HCT116 (cell line): ENCODE measurements around the gene CD40. TPM values are rescaled to one million over a fixed set of nuclear protein-coding genes. Genes with fewer than 3 reads are reported as not detected.

Experiments used
- ATAC-seq: fragments of 200-7000 bp; cut with Tn5 transposase; 2 replicates; pipeline ENCODE4 v1.9.1; 2020; ENCODE audit warnings: mild to moderate bottlenecking, moderate library complexity
- BruUV-seq: library from RNA; stranded (reverse); fragments of 400-500 nt; replicated peaks from 2 replicates; lab custom pipeline; 2021; lab: Mats Ljungman, UMichigan
- CTCF ChIA-PET: fragments of 300-600 bp; sonication (Branson Sonifier 250); formaldehyde crosslinking; loops from one replicate; lab custom pipeline; 2021; ENCODE audit warnings: antibody characterized with exemption; lab: Charles Lee
- POLR2A ChIA-PET: fragments of 300-600, 350-600 bp; sonication (Branson Sonifier 250); formaldehyde crosslinking; loops from one replicate; lab custom pipeline; 2021; ENCODE audit warnings: antibody characterized with exemption; lab: Charles Lee
- RAD21 ChIA-PET, 2 experiments: fragments of 300-600 bp; sonication (Branson Sonifier 250); formaldehyde crosslinking; loops; one replicate each; lab custom pipeline; 2023; ENCODE audit warnings: low total read pairs in 2 of 2; ENCODE audit not compliant: uncharacterized antibody in 2 of 2, unreplicated experiment in 2 of 2, low non-redundant PET in 1 of 2; lab: Charles Lee
- DNase-seq: peaks from one replicate; pipeline ENCODE4 v3.0.0-alpha.2; 2010; ENCODE audit warnings: low read depth, low spot score
- H2AFZ ChIP-seq: fragments of 200-600 bp; shearing (Covaris generic), sonication (generic); 2 replicates; pipeline ENCODE4 v1.6.1; 2017; ENCODE audit warnings: low read depth, mixed run types, mixed read lengths, antibody characterized with exemption, low read length; ENCODE audit not compliant: poor library complexity, severe bottlenecking
- H3K27ac ChIP-seq: 2 replicates; pipeline ENCODE4 v1.5.1; 2012; ENCODE audit warnings: low read depth, low read length
- H3K27me3 ChIP-seq: fragments of 200-600 bp; sonication (generic); 2 replicates; pipeline ENCODE4 v1.6.1; 2016; ENCODE audit warnings: mixed run types, low read length, mixed read lengths; ENCODE audit not compliant: insufficient read depth
- H3K36me3 ChIP-seq, 2 experiments: fragments of 200-500 bp in 1 of 2; fragments of 200-600 bp in 1 of 2; sonication (Bioruptor generic) in 1 of 2; sonication (generic) in 1 of 2; 2 replicates each; pipeline versions ENCODE4 v1.5.1 to v1.6.1; 2014 to 2016; ENCODE audit warnings: low read length in 2 of 2, inconsistent platforms in 1 of 2, mixed read lengths in 1 of 2, mixed run types in 1 of 2; ENCODE audit not compliant: insufficient read depth in 2 of 2, control insufficient read depth in 1 of 2
- H3K4me1 ChIP-seq, 2 experiments: fragments of 200-600 bp in 1 of 2; sonication (generic) in 1 of 2; 2 replicates each; pipeline versions ENCODE4 v1.5.1 to v1.6.1; 2012 to 2017; ENCODE audit warnings: low read length in 2 of 2, inconsistent platforms in 1 of 2, mild to moderate bottlenecking in 1 of 2, mixed read lengths in 1 of 2, mixed run types in 1 of 2, moderate library complexity in 1 of 2; ENCODE audit not compliant: insufficient read depth in 2 of 2, control insufficient read depth in 1 of 2
- H3K4me2 ChIP-seq: fragments of 200-600 bp; sonication (generic); 2 replicates; pipeline ENCODE4 v1.6.1; 2017; ENCODE audit warnings: mixed run types, low read length, mixed read lengths
- H3K4me3 ChIP-seq, 2 experiments: fragments of 200-600 bp in 1 of 2; sonication (generic) in 1 of 2; replicated peaks in 1 of 2; 2 replicates each; pipeline ENCODE4 v1.5.1; 2011 to 2016; ENCODE audit warnings: low read length in 2 of 2, control low read depth in 1 of 2, low read depth in 1 of 2, mild to moderate bottlenecking in 1 of 2, mixed read lengths in 1 of 2, mixed run types in 1 of 2
- H3K79me2 ChIP-seq: fragments of 200-600 bp; sonication (generic); 2 replicates; pipeline ENCODE4 v1.6.1; 2017; ENCODE audit warnings: mild to moderate bottlenecking, mixed run types, low read length, moderate library complexity, mixed read lengths; ENCODE audit not compliant: insufficient read depth
- H3K9ac ChIP-seq: fragments of 200-600 bp; sonication (generic); 2 replicates; pipeline ENCODE4 v1.6.1; 2016; ENCODE audit warnings: low read length, mixed read lengths
- H3K9me2 ChIP-seq: fragments of 200-600 bp; sonication (generic), shearing (Covaris generic); 2 replicates; pipeline ENCODE4 v1.6.1; 2017; ENCODE audit warnings: mixed run types, mild to moderate bottlenecking, moderate library complexity; ENCODE audit not compliant: insufficient read depth
- H3K9me3 ChIP-seq, 2 experiments: fragments of 200-500 bp in 1 of 2; fragments of 200-600 bp in 1 of 2; sonication (Bioruptor generic) in 1 of 2; sonication (generic) in 1 of 2; 2 replicates each; pipeline ENCODE4 v1.6.1; 2014 to 2017; ENCODE audit warnings: low read length in 2 of 2, mixed read lengths in 2 of 2, inconsistent platforms in 1 of 2, low read depth in 1 of 2, mild to moderate bottlenecking in 1 of 2, mixed run types in 1 of 2, moderate library complexity in 1 of 2; ENCODE audit not compliant: control insufficient read depth in 1 of 2, insufficient read depth in 1 of 2
- H4K20me1 ChIP-seq: fragments of 200-600 bp; sonication (generic), shearing (Covaris generic); 2 replicates; pipeline ENCODE4 v1.6.1; 2017; ENCODE audit warnings: mixed run types, mild to moderate bottlenecking, moderate library complexity; ENCODE audit not compliant: insufficient read depth
- CBX3 ChIP-seq: IDR thresholded peaks from 2 replicates; pipeline ENCODE4 v1.6.1; 2012; ENCODE audit warnings: low read depth
- CEBPB ChIP-seq: IDR thresholded peaks from 2 replicates; pipeline ENCODE4 v1.6.1; 2012; ENCODE audit warnings: low read depth
- EGR1 ChIP-seq: IDR thresholded peaks from 2 replicates; pipeline ENCODE4 v1.6.1; 2012; ENCODE audit warnings: low read depth
- ELF1 ChIP-seq: IDR thresholded peaks from 2 replicates; pipeline ENCODE4 v1.6.1; 2012; ENCODE audit warnings: low read depth, borderline replicate concordance
- EZH2 ChIP-seq: fragments of 200-600 bp; sonication (generic); IDR thresholded peaks from 2 replicates; pipeline ENCODE4 v1.6.1; 2017; ENCODE audit warnings: antibody characterized with exemption, mixed run types
- EZH2phosphoT487 ChIP-seq: fragments of 200-600 bp; IDR thresholded peaks from 2 replicates; pipeline ENCODE4 v1.6.1; 2018; ENCODE audit warnings: antibody characterized with exemption, borderline replicate concordance
- FOSL1 ChIP-seq: IDR thresholded peaks from 2 replicates; pipeline ENCODE4 v1.6.1; 2012; ENCODE audit warnings: low read depth
- JUND ChIP-seq: IDR thresholded peaks from 2 replicates; pipeline ENCODE4 v1.6.1; 2012
- MAX ChIP-seq: IDR thresholded peaks from 2 replicates; pipeline ENCODE4 v1.6.1; 2012
- POLR2AphosphoS5 ChIP-seq: IDR thresholded peaks from 2 replicates; pipeline ENCODE4 v1.6.1; 2011; ENCODE audit warnings: mild to moderate bottlenecking, low read depth, low read length, moderate library complexity
- RAD21 ChIP-seq: IDR thresholded peaks from 2 replicates; pipeline ENCODE4 v1.6.1; 2012; ENCODE audit warnings: low read depth, mild to moderate bottlenecking
- REST ChIP-seq: IDR thresholded peaks from 2 replicates; pipeline ENCODE4 v1.6.1; 2012; ENCODE audit warnings: low read depth
- SIN3A ChIP-seq: IDR thresholded peaks from 2 replicates; pipeline ENCODE4 v1.6.1; 2012; ENCODE audit warnings: low read depth
- SRF ChIP-seq: IDR thresholded peaks from 2 replicates; pipeline ENCODE4 v1.6.1; 2012; ENCODE audit warnings: low read depth
- TCF7L2 ChIP-seq: IDR thresholded peaks from 2 replicates; pipeline ENCODE4 v1.7.0; 2011; ENCODE audit warnings: borderline replicate concordance, inconsistent platforms; ENCODE audit not compliant: insufficient read depth, insufficient read length; ENCODE audit errors: extremely low read depth
- YY1 ChIP-seq: IDR thresholded peaks from 2 replicates; pipeline ENCODE4 v1.6.1; 2011; ENCODE audit warnings: low read length, low read depth, moderate library complexity, mild to moderate bottlenecking; ENCODE audit not compliant: insufficient replicate concordance; ENCODE audit errors: extremely low read depth
- ZBTB33 ChIP-seq: IDR thresholded peaks from 2 replicates; pipeline ENCODE4 v1.6.1; 2011; ENCODE audit warnings: mild to moderate bottlenecking, low read length, moderate library complexity; ENCODE audit not compliant: insufficient replicate concordance; ENCODE audit errors: extremely low read depth
- ZFX ChIP-seq: fragments of 450-650 bp; IDR thresholded peaks from 2 replicates; pipeline ENCODE4 v1.6.1; 2017
- ZNF274 ChIP-seq: fragments of 200-500 bp; sonication (Bioruptor generic); IDR thresholded peaks from 2 replicates; pipeline ENCODE4 v1.6.1; 2014; ENCODE audit warnings: mild to moderate bottlenecking, low read depth, low read length, inconsistent platforms
- intact Hi-C: fragments of 100-400 bp; cut with micrococcal nuclease; formaldehyde crosslinking; loops from 2 replicates; pipeline ENCODE4 v1.10.0; 2022
- total RNA-seq: library from RNA; stranded (reverse); gene quantifications from one replicate; pipeline ENCODE4 v1.2.1, GENCODE V29; 2021; ENCODE audit not compliant: unreplicated experiment
- TF ChIP-seq, protein P1 (sequence below), 3 experiments: fragments of 200-600 bp in 1 of 3; sonication (generic) in 1 of 3; IDR thresholded peaks in 2 of 3; conservative IDR thresholded peaks in 1 of 3; 2 replicates each; pipeline ENCODE4 v1.5.1; 2012 to 2017; ENCODE audit warnings: low read depth in 2 of 3, low read length in 2 of 3, antibody characterized with exemption in 1 of 3, borderline replicate concordance in 1 of 3, control low read depth in 1 of 3, mild to moderate bottlenecking in 1 of 3, mixed read lengths in 1 of 3, mixed run types in 1 of 3, moderate library complexity in 1 of 3; ENCODE audit not compliant: insufficient read depth in 1 of 3

CD40 gene
- total RNA-seq, 1 experiment from 2014 or later, result 21.3 TPM

- H3K36me3 ChIP-seq, result peaks cover 0 to 12% of the 10 kb centered on the region in 2 experiments; a peak in 2 of 4 replicates
- ChIA-PET POLR2A (no interaction called here), CTCF (interaction anchor here (1.3 to 1.4 kb wide), 2 partner anchors 9 to 187 kb away, joined by 3 to 4 read pairs; no protein-coding TSS in a partner anchor), RAD21 (no interaction called here)
- H3K4me2 ChIP-seq, result peak overlapping the region; percentile 83
- no peaks in the 10 kb centered on the region for H4K20me1 ChIP-seq
- no peak overlapping the region for H3K9ac ChIP-seq
- no peak overlapping the region for H3K27ac ChIP-seq
- H3K4me3 ChIP-seq, result peak overlapping the region in 1 of 2 experiments; percentile 71; a peak in 1 of 4 replicates
- H3K4me1 ChIP-seq, result peaks cover 11 to 15% of the 10 kb centered on the region in 2 experiments
- no peak for TF ChIP-seq REST
- no peak for TF ChIP-seq EZH2phosphoT487
- no peak for TF ChIP-seq SIN3A
- TF ChIP-seq CBX3, result no peak
- no peak for TF ChIP-seq FOSL1
- no peak for TF ChIP-seq EGR1
- TF ChIP-seq YY1, result no peak
- TF ChIP-seq JUND, result no peak
- TF ChIP-seq TCF7L2, result no peak
- TF ChIP-seq, protein P1, sequence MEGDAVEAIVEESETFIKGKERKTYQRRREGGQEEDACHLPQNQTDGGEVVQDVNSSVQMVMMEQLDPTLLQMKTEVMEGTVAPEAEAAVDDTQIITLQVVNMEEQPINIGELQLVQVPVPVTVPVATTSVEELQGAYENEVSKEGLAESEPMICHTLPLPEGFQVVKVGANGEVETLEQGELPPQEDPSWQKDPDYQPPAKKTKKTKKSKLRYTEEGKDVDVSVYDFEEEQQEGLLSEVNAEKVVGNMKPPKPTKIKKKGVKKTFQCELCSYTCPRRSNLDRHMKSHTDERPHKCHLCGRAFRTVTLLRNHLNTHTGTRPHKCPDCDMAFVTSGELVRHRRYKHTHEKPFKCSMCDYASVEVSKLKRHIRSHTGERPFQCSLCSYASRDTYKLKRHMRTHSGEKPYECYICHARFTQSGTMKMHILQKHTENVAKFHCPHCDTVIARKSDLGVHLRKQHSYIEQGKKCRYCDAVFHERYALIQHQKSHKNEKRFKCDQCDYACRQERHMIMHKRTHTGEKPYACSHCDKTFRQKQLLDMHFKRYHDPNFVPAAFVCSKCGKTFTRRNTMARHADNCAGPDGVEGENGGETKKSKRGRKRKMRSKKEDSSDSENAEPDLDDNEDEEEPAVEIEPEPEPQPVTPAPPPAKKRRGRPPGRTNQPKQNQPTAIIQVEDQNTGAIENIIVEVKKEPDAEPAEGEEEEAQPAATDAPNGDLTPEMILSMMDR (IDR thresholded peaks at IDR 0.05 in 2 of 3, conservative IDR thresholded peaks at IDR 0.05 in 1 of 3; ENCODE audit: borderline replicate concordance in 1 of 3, insufficient read depth in 1 of 3, low read depth in 2 of 3, low read length in 2 of 3), result no peak
- no peak for TF ChIP-seq ZBTB33
- TF ChIP-seq CEBPB, result no peak
- no peak for TF ChIP-seq SRF
- no peak for TF ChIP-seq EZH2
- no peak for TF ChIP-seq ZNF274
- TF ChIP-seq POLR2AphosphoS5, result no peak
- no peak for TF ChIP-seq ELF1
- no peak for TF ChIP-seq ZFX
- TF ChIP-seq MAX, result no peak
- TF ChIP-seq RAD21, result no peak
- H3K27me3 ChIP-seq, result no peaks in the 10 kb centered on the region
- BruUV-seq, result TSS peak; percentile 61
- H3K9me2 ChIP-seq, result no peaks in the 10 kb centered on the region
- intact Hi-C loops, result no loop called here
- peaks cover 12% of the 10 kb centered on the region for H3K79me2 ChIP-seq
- DNase-seq (no peak), ATAC-seq (no peak)
- no peak overlapping the region for H2AFZ ChIP-seq
- no peaks in the 10 kb centered on the region for H3K9me3 ChIP-seq
Observed at GRCh38 chr20:46119547-46119946, 1.4 kb downstream of the CD40 start.
